GM23248 (cell line): ENCODE results near the gene SLC16A2. TPM values are rescaled to one million over a fixed set of nuclear protein-coding genes. Genes with fewer than 3 reads are reported as not detected.

Experiments used
- DNase-seq: peaks from one replicate; pipeline ENCODE4 v3.0.0-alpha.2; 2015
- H2AFZ ChIP-seq: fragments of 200-600 bp; sonication (generic); 2 replicates; pipeline ENCODE4 v1.6.1; 2016; ENCODE audit warnings: antibody characterized with exemption
- H3F3A ChIP-seq: fragments of 200-600 bp; sonication (generic); 2 replicates; pipeline ENCODE4 v1.6.1; 2016; ENCODE audit warnings: mild to moderate bottlenecking, antibody characterized with exemption, mixed run types; ENCODE audit not compliant: insufficient read depth
- H3K27ac ChIP-seq: fragments of 200-600 bp; sonication (generic); 2 replicates; pipeline ENCODE4 v1.5.1; 2016; ENCODE audit warnings: mild to moderate bottlenecking
- H3K27me3 ChIP-seq: fragments of 200-600 bp; sonication (generic); replicated peaks from 2 replicates; pipeline ENCODE4 v1.6.1; 2016; ENCODE audit warnings: mild to moderate bottlenecking; ENCODE audit not compliant: insufficient read depth
- H3K36me3 ChIP-seq: fragments of 200-600 bp; sonication (generic); 2 replicates; pipeline ENCODE4 v1.6.1; 2016; ENCODE audit warnings: low read depth, mild to moderate bottlenecking
- H3K4me1 ChIP-seq: fragments of 200-600 bp; sonication (generic); 2 replicates; pipeline ENCODE4 v1.6.1; 2016; ENCODE audit warnings: mild to moderate bottlenecking; ENCODE audit not compliant: insufficient read depth
- H3K4me2 ChIP-seq: fragments of 200-600 bp; sonication (generic); one replicate; pipeline ENCODE4 v1.6.1; 2016; ENCODE audit warnings: mild to moderate bottlenecking; ENCODE audit not compliant: unreplicated experiment
- H3K4me3 ChIP-seq: fragments of 200-600 bp; sonication (generic); 2 replicates; pipeline ENCODE4 v1.5.1; 2016; ENCODE audit warnings: mild to moderate bottlenecking
- H3K79me2 ChIP-seq: fragments of 200-600 bp; sonication (generic); 2 replicates; pipeline ENCODE4 v1.6.1; 2016; ENCODE audit warnings: mild to moderate bottlenecking; ENCODE audit not compliant: insufficient read depth
- H3K9ac ChIP-seq: fragments of 200-600 bp; sonication (generic); 2 replicates; pipeline ENCODE4 v1.6.1; 2016; ENCODE audit warnings: mild to moderate bottlenecking
- H3K9me2 ChIP-seq: fragments of 200-600 bp; sonication (generic); 2 replicates; pipeline ENCODE4 v1.6.1; 2016; ENCODE audit warnings: mixed run types, mild to moderate bottlenecking, moderate library complexity; ENCODE audit not compliant: insufficient read depth
- H3K9me3 ChIP-seq: fragments of 200-600 bp; sonication (generic); one replicate; pipeline ENCODE4 v1.6.1; 2017; ENCODE audit warnings: low read depth
- H4K20me1 ChIP-seq: fragments of 200-600 bp; sonication (generic); 2 replicates; pipeline ENCODE4 v1.6.0; 2016; ENCODE audit not compliant: insufficient read depth
- EZH2 ChIP-seq: fragments of 200-600 bp; sonication (generic); IDR thresholded peaks from 2 replicates; pipeline ENCODE4 v1.6.1; 2018; ENCODE audit warnings: antibody characterized with exemption, mild to moderate bottlenecking; ENCODE audit not compliant: insufficient read depth, poor library complexity, severe bottlenecking
- EZH2phosphoT487 ChIP-seq: fragments of 200-600 bp; sonication (generic); IDR thresholded peaks from 2 replicates; pipeline ENCODE4 v1.6.1; 2018; ENCODE audit warnings: antibody characterized with exemption, moderate library complexity, mild to moderate bottlenecking, low read depth; ENCODE audit not compliant: insufficient read depth
- WGBS, 2 experiments: methylation state at CpG; one replicate each; pipeline ENCODE4 v1.1.6; 2015 to 2017; ENCODE audit warnings: low lambda C conversion rate in 2 of 2, low coverage in 1 of 2; ENCODE audit errors: missing lambda C conversion rate in 2 of 2; 5-methylcytosine and 5-hydroxymethylcytosine counted together
- in situ Hi-C: fragments of 300-500 bp; cut with MboI; formaldehyde crosslinking; loops from 2 replicates; pipeline ENCODE4 v1.15.0; 2020
- polyA plus RNA-seq: library from polyadenylated mRNA; unstranded; fragments of >200 nt; fragmentation: Nextera tagmentation; extraction: Ambion mirVana; gene quantifications from 2 replicates; pipeline ENCODE4 v1.2.1, GENCODE V29; 2016
- total RNA-seq: library from RNA; depleted of rRNA; stranded (reverse); fragments of >200 nt; shearing (Covaris generic); gene quantifications from 2 replicates; pipeline ENCODE4 v1.2.3, GENCODE V29; 2014

Gene SLC16A2
- total and polyA plus RNA-seq, 2 experiments from 2014 or later = 53.0 to 55.6 TPM

- no peak for DNase-seq
- H3K27ac ChIP-seq = no peak overlapping the region
- H3K9ac ChIP-seq = no peak overlapping the region
- no peak for TF ChIP-seq EZH2
- no peak for TF ChIP-seq EZH2phosphoT487
- H3K79me2 ChIP-seq = no peaks in the 10 kb centered on the region
- 88 to 100% methylated on average over 1 of the region's 1 CpG for WGBS, 2 experiments
- in situ Hi-C loops = no loop called here
- H3K4me2 ChIP-seq = no peak overlapping the region
- no peaks in the 10 kb centered on the region for H3F3A ChIP-seq
- no peaks in the 10 kb centered on the region for H3K36me3 ChIP-seq
- no peak overlapping the region for H3K4me3 ChIP-seq
- H4K20me1 ChIP-seq = no peaks in the 10 kb centered on the region
- no peaks in the 10 kb centered on the region for H3K27me3 ChIP-seq
- H3K4me1 ChIP-seq = no peaks in the 10 kb centered on the region
- H3K9me2 ChIP-seq = no peaks in the 10 kb centered on the region
- no peaks in the 10 kb centered on the region for H3K9me3 ChIP-seq
- no peak overlapping the region for H2AFZ ChIP-seq
Observed at GRCh38 chrX:74408304-74408703, 13.0 kb upstream of the SLC16A2 start.

DNA sequence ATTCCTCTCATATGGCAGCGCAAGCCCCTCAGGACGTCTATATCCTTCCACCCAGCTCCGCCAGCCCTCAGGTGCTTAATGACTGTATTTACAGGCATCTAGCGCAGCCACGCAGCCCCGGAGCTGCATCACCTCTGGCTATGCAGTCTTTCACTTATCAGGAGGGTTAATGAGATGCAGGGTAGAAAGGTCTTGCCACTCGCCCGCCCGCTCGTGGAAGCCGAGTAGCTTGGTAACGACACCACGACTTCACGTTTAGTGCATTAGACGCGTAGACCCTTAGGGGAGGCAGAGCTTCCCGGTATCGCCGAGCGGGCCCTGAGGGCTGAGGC, 1.5 kb upstream of the SLC16A2 start:
- peaks cover 22% of the 10 kb centered on the region for H3K79me2 ChIP-seq
- peak overlapping the region; percentile 86 for H3K4me2 ChIP-seq
- peak; percentile 32 for DNase-seq
- in situ Hi-C loops = no loop called here
- H3K27ac ChIP-seq = peak overlapping the region; percentile 81; the same call in 1 of the 2 replicates
- H4K20me1 ChIP-seq = no peaks in the 10 kb centered on the region
- TF ChIP-seq EZH2phosphoT487 = no peak
- no peak for TF ChIP-seq EZH2
- 4 to 8% methylated on average over 20 of the region's 20 CpGs for WGBS, 2 experiments
- peak overlapping the region; percentile 79 for H3K4me3 ChIP-seq
- H3K36me3 ChIP-seq = no peaks in the 10 kb centered on the region
- peaks cover 3% of the 10 kb centered on the region; the same call in 1 of the 2 replicates for H3F3A ChIP-seq
- no peaks in the 10 kb centered on the region for H3K9me3 ChIP-seq
- H3K4me1 ChIP-seq = peaks cover 5% of the 10 kb centered on the region; the same call in 1 of the 2 replicates
- no peaks in the 10 kb centered on the region for H3K9me2 ChIP-seq
- H3K9ac ChIP-seq = peak overlapping the region; percentile 83
- no peaks in the 10 kb centered on the region for H3K27me3 ChIP-seq
- peak overlapping the region; percentile 87 for H2AFZ ChIP-seq

DNA sequence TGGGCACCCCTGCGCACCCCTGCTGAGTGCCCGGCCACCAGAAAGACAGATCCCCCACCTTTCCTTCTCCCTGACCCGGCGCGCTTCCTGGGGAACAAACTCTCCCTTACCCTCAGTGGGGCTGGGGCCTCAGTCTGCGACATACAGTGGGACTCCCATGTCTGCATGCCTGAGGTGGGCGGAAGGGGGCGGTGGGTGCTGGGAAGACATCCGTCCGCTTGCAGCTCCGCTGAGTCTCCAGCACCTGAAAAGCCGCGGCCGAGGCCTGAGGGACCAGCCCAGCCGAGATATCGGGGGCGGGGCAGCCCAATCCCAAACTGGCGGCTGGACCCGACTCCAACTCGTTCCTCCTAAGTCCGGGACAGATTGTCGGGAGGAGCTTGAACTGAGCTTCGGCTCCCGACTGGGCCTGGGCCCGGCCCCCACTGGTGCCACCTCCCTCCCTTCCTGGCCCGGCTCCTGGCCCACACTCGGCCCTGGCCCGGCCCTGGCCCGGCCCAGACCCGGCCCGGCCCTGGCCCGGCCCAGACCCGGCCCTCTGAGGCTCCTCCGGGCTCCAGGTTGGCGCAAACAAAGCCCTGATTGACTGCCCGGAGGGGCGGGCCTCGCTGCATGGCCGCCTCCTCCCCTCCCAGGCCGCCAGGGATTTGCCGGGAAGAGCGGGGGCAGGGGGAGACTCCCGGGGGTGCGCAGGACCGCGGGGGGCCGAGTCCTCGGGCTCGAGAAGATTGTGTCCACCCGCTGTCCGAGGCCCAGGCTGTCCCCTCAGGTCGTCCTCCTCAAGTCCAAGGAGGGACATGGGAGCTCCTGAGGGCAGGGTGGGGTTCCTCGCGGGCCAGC, 877 bp upstream of the SLC16A2 start:
- TF ChIP-seq EZH2phosphoT487 (no peak), EZH2 (no peak)
- H3K9ac ChIP-seq = peak overlapping the region; percentile 83

GRCh38 chrX:74421740-74422352, 553 bp downstream of the SLC16A2 start:
- 0% methylated on average over 6 to 18 of the region's 46 CpGs for WGBS, 2 experiments
- Histone ChIP-seq H3K4me3 (peak overlapping the region; percentile 79), H3K27me3 (no peaks in the 10 kb centered on the region), H3K79me2 (peaks cover 42% of the 10 kb centered on the region), H3K9me2 (no peaks in the 10 kb centered on the region), H3K4me2 (peak overlapping the region; percentile 86), H3K9me3 (no peaks in the 10 kb centered on the region), H3F3A (peaks cover 3% of the 10 kb centered on the region; the same call in 1 of the 2 replicates), H2AFZ (peak overlapping the region; percentile 87), H3K36me3 (no peaks in the 10 kb centered on the region), H4K20me1 (no peaks in the 10 kb centered on the region), H3K9ac (peak overlapping the region; percentile 83), H3K27ac (peak overlapping the region; percentile 81), H3K4me1 (peaks cover 5% of the 10 kb centered on the region; the same call in 1 of the 2 replicates)
- peak; percentile 41 for DNase-seq
- no peak for TF ChIP-seq EZH2
- TF ChIP-seq EZH2phosphoT487 = no peak
- in situ Hi-C loops = no loop called here

More for the DNA sequence above, 877 bp upstream of the SLC16A2 start:
- 0 to 1% methylated on average over 7 to 22 of the region's 54 CpGs for WGBS, 2 experiments
- in situ Hi-C loops = no loop called here
- Histone ChIP-seq H4K20me1 (no peaks in the 10 kb centered on the region), H3K27ac (peak overlapping the region; percentile 81), H3K79me2 (peaks cover 28% of the 10 kb centered on the region), H3K4me1 (peaks cover 5% of the 10 kb centered on the region; the same call in 1 of the 2 replicates), H3K9me3 (no peaks in the 10 kb centered on the region), H3K9me2 (no peaks in the 10 kb centered on the region), H2AFZ (peak overlapping the region; percentile 87), H3K4me3 (peak overlapping the region; percentile 79), H3F3A (peaks cover 3% of the 10 kb centered on the region; the same call in 1 of the 2 replicates), H3K4me2 (peak overlapping the region; percentile 86), H3K36me3 (no peaks in the 10 kb centered on the region), H3K27me3 (no peaks in the 10 kb centered on the region)
- DNase-seq = peak; percentile 78
